NCI-H526 (cell line): ENCODE measurements around the gene AIFM3.
"Not testable (repeated sequence)": the region's sequence is repeated elsewhere in the genome, so short reads cannot be mapped to it uniquely, and the experiment has no call there.

ENCODE experiments used
- DNase-seq, 2 experiments: peaks; one replicate each; lab custom pipeline; 2025; lab: John Stamatoyannopoulos, UW

Gene AIFM3

GRCh38 chr22:20966883-20967696 is at the start of gene AIFM3:
Gene AIFM3 (plus strand): TSS chr22:20967255. CDS start chr22:20967945, 690 bp downstream.
- DNase-seq: no peak

GRCh38 chr22:20918663-20919218 is 48.3 kb upstream of the AIFM3 start:
- DNase-seq: no peak

- no peak for DNase-seq
Observed at GRCh38 chr22:20919718-20920117, 47.3 kb upstream of the AIFM3 start.

GRCh38 chr22:20920881-20921203 is 46.2 kb upstream of the AIFM3 start:
- DNase-seq: no peak

- no peak for DNase-seq
Observed at GRCh38 chr22:20922141-20922751, 44.8 kb upstream of the AIFM3 start.

- DNase-seq: no peak
Observed at GRCh38 chr22:20926243-20926642, 40.8 kb upstream of the AIFM3 start.

- DNase-seq: no peak
Observed at GRCh38 chr22:20927940-20928572, 39.0 kb upstream of the AIFM3 start.

GRCh38 chr22:20928573-20928967 is 38.5 kb upstream of the AIFM3 start:
- no peak for DNase-seq

GRCh38 chr22:20930004-20930403 is 37.1 kb upstream of the AIFM3 start:
- no peak for DNase-seq

- not testable (repeated sequence) for DNase-seq
Observed at GRCh38 chr22:20930435-20930834, 36.6 kb upstream of the AIFM3 start.

- DNase-seq: no peak
Observed at GRCh38 chr22:20931126-20931654, 35.9 kb upstream of the AIFM3 start.

GRCh38 chr22:20933910-20934309 is 33.1 kb upstream of the AIFM3 start:
- DNase-seq: no peak

GRCh38 chr22:20935049-20935448 is 32.0 kb upstream of the AIFM3 start:
- not testable (repeated sequence) for DNase-seq

- DNase-seq: not testable (repeated sequence)
Observed at GRCh38 chr22:20935780-20936539, 31.1 kb upstream of the AIFM3 start.

- no peak for DNase-seq
Observed at GRCh38 chr22:20937031-20937793, 29.8 kb upstream of the AIFM3 start.

- no peak for DNase-seq
Observed at GRCh38 chr22:20937794-20938671, 29.0 kb upstream of the AIFM3 start.

GRCh38 chr22:20939457-20940185 is 27.4 kb upstream of the AIFM3 start:
- DNase-seq: not testable (repeated sequence)

- no peak for DNase-seq
Observed at GRCh38 chr22:20940186-20940651, 26.8 kb upstream of the AIFM3 start.

GRCh38 chr22:20940904-20941385 is 26.1 kb upstream of the AIFM3 start:
- DNase-seq: no peak
